HepG2 (cell line): ENCODE data around the gene ARL6. TPM values are rescaled to one million over a fixed set of nuclear protein-coding genes. Genes with fewer than 3 reads are reported as not detected.

ENCODE experiments used
- DZIP1 ChIP-seq: sonication (generic); formaldehyde crosslinking; IDR thresholded peaks from 2 replicates; pipeline ENCODE4 v1.5.0; 2020; ENCODE audit warnings: mild to moderate bottlenecking, missing genetic modification reagents
- ERF ChIP-seq: IDR thresholded peaks from 2 replicates; pipeline ENCODE4 v1.6.1; 2018; ENCODE audit warnings: missing biosample characterization, missing genetic modification reagents
- NR2F1 ChIP-seq, 2 experiments: fragments of 450-650 bp in 1 of 2; formaldehyde crosslinking in 1 of 2; IDR thresholded peaks; 2 replicates each; pipeline versions ENCODE4 v1.5.0 to v1.6.1; 2016 to 2020; ENCODE audit warnings: mild to moderate bottlenecking in 1 of 2, missing compliant biosample characterization in 1 of 2, missing genetic modification reagents in 1 of 2, moderate library complexity in 1 of 2
- PBX2 ChIP-seq: IDR thresholded peaks from 2 replicates; pipeline ENCODE4 v1.6.1; 2016; ENCODE audit warnings: control low read depth
- RFX5 ChIP-seq: IDR thresholded peaks from 2 replicates; pipeline ENCODE4 v1.6.1; 2011; ENCODE audit warnings: low read depth, low read length, improper control_type of control experiment
- RXRA ChIP-seq: sonication (generic); formaldehyde crosslinking; IDR thresholded peaks from 2 replicates; pipeline ENCODE4 v1.5.1; 2020; ENCODE audit warnings: missing genetic modification reagents
- ZBTB7A ChIP-seq: sonication (generic); formaldehyde crosslinking; IDR thresholded peaks from 2 replicates; pipeline ENCODE4 v1.8.0; 2022; ENCODE audit warnings: mild to moderate bottlenecking, missing genetic modification reagents
- ZKSCAN8 ChIP-seq: IDR thresholded peaks from 2 replicates; pipeline ENCODE4 v1.6.1; 2016; ENCODE audit warnings: borderline replicate concordance, missing genetic modification reagents, missing compliant biosample characterization
- ZNF33A ChIP-seq: sonication (generic); formaldehyde crosslinking; IDR thresholded peaks from 2 replicates; pipeline ENCODE4 v1.5.1; 2020; ENCODE audit warnings: missing genetic modification reagents, mild to moderate bottlenecking, moderate library complexity, borderline replicate concordance
- ZNF530 ChIP-seq: sonication (generic); formaldehyde crosslinking; IDR thresholded peaks from 2 replicates; pipeline ENCODE4 v1.5.0; 2020; ENCODE audit warnings: low read depth, mild to moderate bottlenecking, missing genetic modification reagents
- ZNF678 ChIP-seq: sonication (generic); formaldehyde crosslinking; IDR thresholded peaks from 2 replicates; pipeline ENCODE4 v1.4.0; 2020; ENCODE audit warnings: mild to moderate bottlenecking, missing genetic modification reagents
- polyA plus RNA-seq, 8 experiments: library from polyadenylated mRNA; depleted of rRNA in 3 of 8; stranded (reverse) in 7 of 8; unstranded in 1 of 8; fragments of >200 nt; fragmentation: Illumina TruSeq in 4 of 8; extraction: Trizol in 4 of 8; gene quantifications; 2 replicates each; pipeline versions ENCODE4 v1.2.1 to v1.2.3, GENCODE V29; 2011 to 2016; ENCODE audit warnings: low read depth in 4 of 8, missing spikeins in 1 of 8, mixed read lengths in 1 of 8; ENCODE audit not compliant: insufficient read depth in 1 of 8
- total RNA-seq, 5 experiments: library from RNA; depleted of rRNA; stranded (reverse); fragments of >200 nt; fragmentation: Illumina TruSeq; extraction: Trizol; gene quantifications; 2 replicates each; pipeline ENCODE4 v1.2.3, GENCODE V29; 2016; ENCODE audit warnings: low read depth in 1 of 5
- TF ChIP-seq, protein P1 (sequence below): sonication (generic); formaldehyde crosslinking; IDR thresholded peaks from 2 replicates; pipeline ENCODE4 v1.4.0; 2020; ENCODE audit warnings: mild to moderate bottlenecking, missing genetic modification reagents
- TF ChIP-seq, protein P2 (sequence below): fragments of 450-650 bp; IDR thresholded peaks from 2 replicates; pipeline ENCODE4 v1.6.1; 2016

ARL6 gene
- total and polyA plus RNA-seq, 2 of the 13 experiments (the other 11 are each of a cell fraction or from before 2014, with no cell fraction given): 1.3 to 3.7 TPM

GRCh38 chr3:97764407-97765238, at the start of gene ARL6 (continued):
- TF ChIP-seq DZIP1 (CRISPR knock-in tag) (no peak), RFX5 (peak; percentile 31; the same call in 1 of the 2 replicates), RXRA (CRISPR knock-in tag) (no peak; the same call in 1 of the 2 replicates), ZKSCAN8 (CRISPR knock-in tag) (no peak), ZNF530 (CRISPR knock-in tag) (no peak), ZNF33A (CRISPR knock-in tag) (peak; percentile 89; the same call in 1 of the 2 replicates), ERF (no peak; the same call in 1 of the 2 replicates), ZNF678 (CRISPR knock-in tag) (no peak), ZBTB7A (CRISPR knock-in tag) (no peak), PBX2 (no peak), NR2F1 (CRISPR knock-in tag; IDR thresholded peaks at IDR 0.05) (no peak)
- TF ChIP-seq, protein P1, sequence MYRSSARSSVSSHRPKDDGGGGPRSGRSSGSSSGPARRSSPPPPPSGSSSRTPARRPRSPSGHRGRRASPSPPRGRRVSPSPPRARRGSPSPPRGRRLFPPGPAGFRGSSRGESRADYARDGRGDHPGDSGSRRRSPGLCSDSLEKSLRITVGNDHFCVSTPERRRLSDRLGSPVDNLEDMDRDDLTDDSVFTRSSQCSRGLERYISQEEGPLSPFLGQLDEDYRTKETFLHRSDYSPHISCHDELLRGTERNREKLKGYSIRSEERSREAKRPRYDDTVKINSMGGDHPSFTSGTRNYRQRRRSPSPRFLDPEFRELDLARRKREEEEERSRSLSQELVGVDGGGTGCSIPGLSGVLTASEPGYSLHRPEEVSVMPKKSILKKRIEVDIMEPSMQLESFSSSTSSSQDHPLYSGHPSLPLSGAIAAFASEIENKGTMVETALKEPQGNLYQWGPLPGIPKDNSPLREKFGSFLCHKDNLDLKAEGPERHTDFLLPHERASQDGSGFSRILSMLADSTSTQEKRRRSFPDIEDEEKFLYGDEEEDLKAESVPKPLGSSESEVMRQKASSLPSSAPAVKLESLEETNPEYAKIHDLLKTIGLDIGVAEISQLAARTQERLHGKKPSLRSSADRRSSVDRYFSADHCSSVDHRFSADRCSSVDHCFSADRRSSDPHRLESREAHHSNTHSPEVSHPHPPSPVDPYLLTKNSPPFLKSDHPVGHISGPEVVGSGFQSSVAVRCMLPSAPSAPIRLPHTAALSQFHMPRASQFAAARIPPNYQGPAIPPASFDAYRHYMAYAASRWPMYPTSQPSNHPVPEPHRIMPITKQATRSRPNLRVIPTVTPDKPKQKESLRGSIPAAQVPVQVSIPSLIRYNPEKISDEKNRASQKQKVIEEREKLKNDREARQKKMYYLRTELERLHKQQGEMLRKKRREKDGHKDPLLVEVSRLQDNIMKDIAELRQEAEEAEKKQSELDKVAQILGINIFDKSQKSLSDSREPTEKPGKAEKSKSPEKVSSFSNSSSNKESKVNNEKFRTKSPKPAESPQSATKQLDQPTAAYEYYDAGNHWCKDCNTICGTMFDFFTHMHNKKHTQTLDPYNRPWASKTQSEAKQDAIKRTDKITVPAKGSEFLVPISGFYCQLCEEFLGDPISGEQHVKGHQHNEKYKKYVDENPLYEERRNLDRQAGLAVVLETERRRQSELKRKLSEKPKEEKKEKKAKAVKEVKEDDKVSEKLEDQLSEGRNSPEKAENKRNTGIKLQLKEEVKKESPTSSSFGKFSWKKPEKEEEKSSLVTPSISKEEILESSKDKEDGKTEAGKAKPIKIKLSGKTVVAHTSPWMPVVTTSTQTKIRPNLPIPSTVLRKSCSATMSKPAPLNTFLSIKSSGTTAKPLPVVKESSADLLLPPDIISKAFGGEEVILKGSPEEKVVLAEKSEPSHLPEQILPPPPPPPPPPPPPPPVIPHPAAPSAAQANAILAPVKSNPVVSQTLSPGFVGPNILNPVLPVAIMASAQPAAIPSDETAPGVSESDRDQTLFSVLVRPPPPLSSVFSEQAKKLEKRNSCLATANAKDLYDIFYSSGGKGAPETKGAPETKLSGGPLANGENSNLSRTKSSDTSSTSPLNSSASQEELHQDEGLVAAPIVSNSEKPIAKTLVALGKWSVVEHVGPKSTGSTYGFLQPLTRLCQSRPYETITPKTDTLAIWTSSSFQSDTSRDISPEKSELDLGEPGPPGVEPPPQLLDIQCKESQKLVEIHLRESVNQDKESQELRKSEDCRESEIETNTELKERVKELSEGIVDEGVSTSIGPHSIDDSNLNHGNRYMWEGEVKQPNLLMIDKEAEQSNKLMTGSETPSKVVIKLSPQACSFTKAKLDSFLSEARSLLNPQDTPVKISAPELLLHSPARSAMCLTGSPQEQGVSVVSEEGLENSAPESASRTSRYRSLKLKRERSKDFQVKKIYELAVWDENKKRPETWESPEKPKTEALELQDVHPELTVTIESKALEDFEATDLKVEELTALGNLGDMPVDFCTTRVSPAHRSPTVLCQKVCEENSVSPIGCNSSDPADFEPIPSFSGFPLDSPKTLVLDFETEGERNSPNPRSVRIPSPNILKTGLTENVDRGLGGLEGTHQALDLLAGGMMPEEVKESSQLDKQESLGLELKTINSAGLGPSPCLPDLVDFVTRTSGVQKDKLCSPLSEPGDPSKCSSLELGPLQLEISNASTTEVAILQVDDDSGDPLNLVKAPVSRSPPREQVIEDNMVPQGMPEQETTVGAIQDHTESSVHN (CRISPR knock-in tag): no peak
- TF ChIP-seq, protein P2, sequence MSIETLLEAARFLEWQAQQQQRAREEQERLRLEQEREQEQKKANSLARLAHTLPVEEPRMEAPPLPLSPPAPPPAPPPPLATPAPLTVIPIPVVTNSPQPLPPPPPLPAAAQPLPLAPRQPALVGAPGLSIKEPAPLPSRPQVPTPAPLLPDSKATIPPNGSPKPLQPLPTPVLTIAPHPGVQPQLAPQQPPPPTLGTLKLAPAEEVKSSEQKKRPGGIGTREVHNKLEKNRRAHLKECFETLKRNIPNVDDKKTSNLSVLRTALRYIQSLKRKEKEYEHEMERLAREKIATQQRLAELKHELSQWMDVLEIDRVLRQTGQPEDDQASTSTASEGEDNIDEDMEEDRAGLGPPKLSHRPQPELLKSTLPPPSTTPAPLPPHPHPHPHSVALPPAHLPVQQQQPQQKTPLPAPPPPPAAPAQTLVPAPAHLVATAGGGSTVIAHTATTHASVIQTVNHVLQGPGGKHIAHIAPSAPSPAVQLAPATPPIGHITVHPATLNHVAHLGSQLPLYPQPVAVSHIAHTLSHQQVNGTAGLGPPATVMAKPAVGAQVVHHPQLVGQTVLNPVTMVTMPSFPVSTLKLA: no peak
